DND-41 (cell line): ENCODE measurements around the gene FBRS.

Experiments
- ATAC-seq: fragments of 200-7000 bp; cut with Tn5 transposase; 3 replicates; pipeline ENCODE4 v1.9.1; 2021; ENCODE audit warnings: low read depth; ENCODE audit not compliant: insufficient read depth
- DNase-seq: peaks from one replicate; pipeline ENCODE4 v3.0.0-alpha.2; 2020
- H2AFZ ChIP-seq: 2 replicates; pipeline ENCODE4 v1.6.0; 2012; ENCODE audit warnings: low read depth, low read length
- H3K27ac ChIP-seq: 2 replicates; pipeline ENCODE4 v1.5.1; 2012; ENCODE audit warnings: low read length, inconsistent platforms
- H3K27me3 ChIP-seq: fragments of 200-600 bp; sonication (generic); 2 replicates; pipeline ENCODE4 v1.6.0; 2012; ENCODE audit warnings: low read length, mild to moderate bottlenecking, inconsistent platforms; ENCODE audit not compliant: insufficient read depth, poor library complexity
- H3K36me3 ChIP-seq: 2 replicates; pipeline ENCODE4 v1.5.1; 2012; ENCODE audit warnings: low read length, inconsistent platforms; ENCODE audit not compliant: insufficient read depth
- H3K4me1 ChIP-seq: 2 replicates; pipeline ENCODE4 v1.5.1; 2012; ENCODE audit warnings: mild to moderate bottlenecking, low read length; ENCODE audit not compliant: insufficient read depth
- H3K4me2 ChIP-seq: 2 replicates; pipeline ENCODE4 v1.6.0; 2012; ENCODE audit warnings: mild to moderate bottlenecking, moderate library complexity, low read length, inconsistent platforms; ENCODE audit not compliant: insufficient read depth
- H3K4me3 ChIP-seq, 2 experiments: fragments of 200-600 bp in 1 of 2; shearing (Covaris generic) in 1 of 2; 2 replicates each; pipeline ENCODE4 v1.5.1; 2012 to 2016; ENCODE audit warnings: inconsistent platforms in 2 of 2, low read length in 2 of 2, mild to moderate bottlenecking in 2 of 2, low read depth in 1 of 2, moderate library complexity in 1 of 2
- H3K79me2 ChIP-seq: 2 replicates; pipeline ENCODE4 v1.6.0; 2012; ENCODE audit warnings: low read length, inconsistent platforms; ENCODE audit not compliant: insufficient read depth
- H3K9ac ChIP-seq: 2 replicates; pipeline ENCODE4 v1.6.0; 2012; ENCODE audit warnings: low read depth, mild to moderate bottlenecking, inconsistent platforms, low read length, moderate library complexity
- H3K9me3 ChIP-seq: 2 replicates; pipeline ENCODE4 v1.5.1; 2012; ENCODE audit warnings: low read length, moderate library complexity, mild to moderate bottlenecking, inconsistent platforms; ENCODE audit not compliant: insufficient read depth, severe bottlenecking
- H4K20me1 ChIP-seq: 2 replicates; pipeline ENCODE4 v1.6.0; 2012; ENCODE audit warnings: low read length; ENCODE audit not compliant: insufficient read depth
- EZH2 ChIP-seq: IDR thresholded peaks from 3 replicates; pipeline ENCODE4 v1.6.1; 2012; ENCODE audit warnings: borderline replicate concordance, low read depth, mild to moderate bottlenecking, moderate library complexity, low read length, inconsistent platforms; ENCODE audit not compliant: severe bottlenecking
- TF ChIP-seq, protein P1 (sequence below): IDR thresholded peaks from 2 replicates; pipeline ENCODE4 v1.5.1; 2012; ENCODE audit warnings: borderline replicate concordance, low read length, moderate library complexity, mild to moderate bottlenecking; ENCODE audit not compliant: poor library complexity, severe bottlenecking; ENCODE audit errors: extremely low read depth

Gene FBRS

DNA sequence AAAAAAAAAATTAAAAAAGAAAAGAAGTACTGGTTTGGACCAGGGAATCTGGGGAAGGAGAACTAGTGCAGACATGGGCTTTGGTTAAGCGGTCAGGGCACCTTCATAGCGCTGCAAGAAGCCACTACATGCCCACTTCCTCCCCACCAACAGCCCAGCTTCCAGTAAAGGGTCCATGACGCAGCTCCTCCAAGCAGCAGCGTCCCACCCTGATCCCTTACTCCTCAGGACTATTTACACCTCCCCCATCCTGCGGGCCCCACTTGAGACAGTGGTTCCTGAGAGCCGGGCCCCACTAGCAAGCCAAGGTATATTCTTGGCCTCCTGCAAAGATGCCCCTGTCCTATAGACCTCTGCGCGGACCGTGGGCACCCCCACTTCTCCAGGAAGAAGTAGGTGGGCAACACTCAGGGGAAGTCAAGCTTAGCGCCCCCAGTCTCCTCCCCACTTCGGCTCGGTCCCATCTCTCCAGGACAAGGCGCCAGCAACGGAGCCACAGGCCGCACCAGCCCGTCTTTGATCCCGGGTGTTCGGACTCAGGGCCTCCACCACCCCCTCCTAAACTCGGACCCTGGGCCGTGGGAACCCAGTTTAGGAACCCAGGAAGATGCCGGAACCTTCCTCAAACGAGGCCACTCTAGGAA, 8.4 kb upstream of the FBRS start:
- Histone ChIP-seq H3K27me3 (no peaks in the 10 kb centered on the region), H3K4me1 (peaks cover 27% of the 10 kb centered on the region), H3K4me3 (peak overlapping the region in 1 of 2 experiments; percentile 91; a peak in 2 of 4 replicates), H3K36me3 (peaks cover 27% of the 10 kb centered on the region), H2AFZ (peak overlapping the region; percentile 82), H3K4me2 (peak overlapping the region; percentile 88), H3K27ac (peak overlapping the region; percentile 75), H4K20me1 (no peaks in the 10 kb centered on the region), H3K9me3 (no peaks in the 10 kb centered on the region), H3K79me2 (peaks cover 19% of the 10 kb centered on the region), H3K9ac (peak overlapping the region; percentile 88)
- DNase-seq: peak; percentile 21
- ATAC-seq: no peak
- TF ChIP-seq EZH2: no peak
- TF ChIP-seq, protein P1, sequence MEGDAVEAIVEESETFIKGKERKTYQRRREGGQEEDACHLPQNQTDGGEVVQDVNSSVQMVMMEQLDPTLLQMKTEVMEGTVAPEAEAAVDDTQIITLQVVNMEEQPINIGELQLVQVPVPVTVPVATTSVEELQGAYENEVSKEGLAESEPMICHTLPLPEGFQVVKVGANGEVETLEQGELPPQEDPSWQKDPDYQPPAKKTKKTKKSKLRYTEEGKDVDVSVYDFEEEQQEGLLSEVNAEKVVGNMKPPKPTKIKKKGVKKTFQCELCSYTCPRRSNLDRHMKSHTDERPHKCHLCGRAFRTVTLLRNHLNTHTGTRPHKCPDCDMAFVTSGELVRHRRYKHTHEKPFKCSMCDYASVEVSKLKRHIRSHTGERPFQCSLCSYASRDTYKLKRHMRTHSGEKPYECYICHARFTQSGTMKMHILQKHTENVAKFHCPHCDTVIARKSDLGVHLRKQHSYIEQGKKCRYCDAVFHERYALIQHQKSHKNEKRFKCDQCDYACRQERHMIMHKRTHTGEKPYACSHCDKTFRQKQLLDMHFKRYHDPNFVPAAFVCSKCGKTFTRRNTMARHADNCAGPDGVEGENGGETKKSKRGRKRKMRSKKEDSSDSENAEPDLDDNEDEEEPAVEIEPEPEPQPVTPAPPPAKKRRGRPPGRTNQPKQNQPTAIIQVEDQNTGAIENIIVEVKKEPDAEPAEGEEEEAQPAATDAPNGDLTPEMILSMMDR: no peak

DNA sequence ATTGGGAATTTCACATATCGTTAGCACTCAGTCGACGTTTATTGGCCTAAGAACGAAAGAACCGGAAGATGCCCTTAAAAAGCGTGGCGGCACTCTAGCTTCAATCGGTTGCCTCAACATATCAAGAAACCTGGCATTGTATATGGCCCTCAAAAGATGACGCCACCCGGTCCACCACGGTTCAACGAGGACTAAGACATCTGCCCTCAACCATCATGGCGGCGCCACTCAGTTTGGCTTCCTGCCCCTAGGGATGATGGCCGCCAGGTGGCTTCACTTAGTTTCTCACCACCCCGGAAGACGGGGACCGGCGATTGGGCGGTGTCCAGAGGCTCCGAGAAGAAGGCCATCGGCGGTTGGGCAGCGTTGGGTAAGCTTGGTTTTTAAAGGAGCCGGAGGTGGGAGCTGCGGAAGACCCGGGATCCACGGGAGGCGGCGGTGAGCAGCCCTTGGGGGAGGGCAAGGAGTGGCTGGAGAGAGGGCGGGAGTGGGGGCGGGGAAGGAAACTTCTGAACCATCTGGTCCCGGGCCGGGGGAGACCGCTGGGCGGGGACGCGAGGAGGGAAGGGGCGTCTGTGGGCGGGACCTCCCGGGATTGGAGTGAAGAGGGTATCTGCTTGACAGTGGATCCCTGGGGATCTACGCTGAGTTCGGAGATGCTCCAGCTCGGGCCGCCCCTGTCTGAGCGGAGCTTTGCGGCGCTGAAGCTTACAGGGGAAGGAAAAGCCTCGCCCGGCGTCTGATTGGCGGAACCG, 7.7 kb upstream of the FBRS start, which contains the start of gene PRR14:
TSS of gene PRR14 (plus strand) at position 592 of the 755 bp plus-strand sequence. CDS start 686 bp downstream, outside the sequence.
- H3K4me3 ChIP-seq: peak within 1 kb of the TSS; percentile 88 to 91
- peaks cover 34% of the 10 kb centered on the region for H3K36me3 ChIP-seq
- no peaks in the 10 kb centered on the region for H3K27me3 ChIP-seq
- peak within 1 kb of the TSS; percentile 88 for H3K4me2 ChIP-seq
- ATAC-seq: peak; percentile 88
- H3K4me1 ChIP-seq: peaks cover 31% of the 10 kb centered on the region
- H2AFZ ChIP-seq: peak within 1 kb of the TSS; percentile 82
- no peaks in the 10 kb centered on the region for H3K9me3 ChIP-seq
- peak within 1 kb of the TSS; percentile 88 for H3K9ac ChIP-seq
- H3K79me2 ChIP-seq: peaks cover 19% of the 10 kb centered on the region
- DNase-seq: peak; percentile 99
- H3K27ac ChIP-seq: peak within 1 kb of the TSS; percentile 93
- TF ChIP-seq EZH2: no peak
- TF ChIP-seq, protein P1: peak; percentile 16
- H4K20me1 ChIP-seq: no peaks in the 10 kb centered on the region

DNA sequence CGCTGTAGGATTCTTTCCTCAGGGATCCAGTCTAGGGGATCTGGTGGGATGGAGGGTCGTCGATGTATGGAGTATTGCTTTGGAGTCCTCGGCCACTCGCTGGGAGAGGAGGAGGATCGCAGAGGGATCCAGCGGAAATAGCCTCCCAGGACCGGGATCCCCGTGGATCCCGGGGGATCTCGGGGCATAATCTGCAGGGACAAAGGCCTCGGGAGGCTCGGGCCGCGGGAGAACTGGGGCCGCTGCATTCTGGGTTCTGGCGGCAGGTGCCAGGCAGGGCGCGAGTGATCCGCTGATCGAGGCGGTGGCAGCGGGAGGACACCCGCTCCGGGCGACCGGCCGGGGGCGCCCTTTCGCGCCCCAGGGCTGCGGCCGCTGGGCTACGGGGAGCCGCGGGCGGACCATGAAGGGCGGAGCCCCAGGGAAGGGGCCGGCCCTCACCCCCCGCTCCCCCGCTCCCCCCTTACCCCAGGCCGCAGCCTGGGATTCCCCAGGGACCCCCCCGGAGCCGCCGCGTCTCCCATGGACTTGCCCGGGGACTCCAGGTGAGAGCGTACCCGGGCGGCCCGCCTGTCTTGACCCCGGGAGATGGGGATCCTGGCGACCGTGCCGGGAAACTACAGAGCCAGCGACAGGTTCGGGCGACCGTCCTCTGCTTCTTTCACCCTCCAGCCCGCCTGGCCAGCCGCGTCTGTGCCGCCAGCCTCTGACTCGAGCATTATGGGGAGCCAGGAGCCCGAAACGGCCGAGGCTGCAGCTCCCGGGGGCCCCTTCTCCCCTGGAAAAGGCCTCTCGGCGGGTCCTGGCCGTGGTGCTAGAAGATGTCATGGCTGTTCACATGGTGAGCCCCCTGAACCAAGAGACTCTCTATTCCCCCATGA, 6.9 kb upstream of the FBRS start:
- H3K4me3 ChIP-seq: peak overlapping the region; percentile 88 to 91
- DNase-seq: peak; percentile 67
- TF ChIP-seq, protein P1: peak; percentile 72
- no peak for TF ChIP-seq EZH2
- H3K27me3 ChIP-seq: no peaks in the 10 kb centered on the region
- H3K4me1 ChIP-seq: peaks cover 37% of the 10 kb centered on the region
- peaks cover 19% of the 10 kb centered on the region for H3K79me2 ChIP-seq
- no peaks in the 10 kb centered on the region for H4K20me1 ChIP-seq
- no peaks in the 10 kb centered on the region for H3K9me3 ChIP-seq
- peak overlapping the region; percentile 88 for H3K9ac ChIP-seq
- H3K36me3 ChIP-seq: peaks cover 40% of the 10 kb centered on the region
- ATAC-seq: peak; percentile 56
- H2AFZ ChIP-seq: peak overlapping the region; percentile 82
- H3K4me2 ChIP-seq: peak overlapping the region; percentile 88
- H3K27ac ChIP-seq: peak overlapping the region; percentile 93
